Chondrocyte (in vitro differentiated cells): Measurements from ENCODE around the gene PBX1. TPM values are rescaled to one million over a fixed set of nuclear protein-coding genes. Genes with fewer than 3 reads are reported as not detected.

Experiments used
- DNase-seq: peaks from one replicate; pipeline ENCODE4 v3.0.0; 2021; ENCODE audit warnings: mixed read lengths, low spot score
- H3K27ac Mint-ChIP-seq: one replicate; pipeline ENCODE4 v1.8.0; 2021; ENCODE audit warnings: mild to moderate bottlenecking, moderate library complexity, mixed read lengths; ENCODE audit not compliant: unreplicated experiment
- H3K27me3 Mint-ChIP-seq: 2 replicates; pipeline ENCODE4 v1.8.0; 2021; ENCODE audit warnings: low read depth, mixed read lengths
- H3K36me3 Mint-ChIP-seq: 2 replicates; pipeline ENCODE4 v1.8.0; 2021; ENCODE audit warnings: low read depth, mixed read lengths
- H3K4me1 Mint-ChIP-seq: 2 replicates; pipeline ENCODE4 v1.8.0; 2021; ENCODE audit warnings: low read depth, mild to moderate bottlenecking, mixed read lengths
- H3K4me3 Mint-ChIP-seq: one replicate; pipeline ENCODE4 v1.8.0; 2021; ENCODE audit warnings: mild to moderate bottlenecking, moderate library complexity, mixed read lengths; ENCODE audit not compliant: unreplicated experiment
- H3K9me3 Mint-ChIP-seq: 2 replicates; pipeline ENCODE4 v1.8.0; 2021; ENCODE audit warnings: low read depth, mixed read lengths
- CTCF ChIP-seq: fragments of 200-600 bp; sonication (generic); IDR thresholded peaks from 2 replicates; pipeline ENCODE4 v1.5.0; 2021; ENCODE audit warnings: antibody characterized with exemption, mild to moderate bottlenecking, moderate library complexity
- total RNA-seq: library from RNA; stranded (reverse); gene quantifications from 3 replicates; pipeline ENCODE4 v1.2.1, GENCODE V29; 2021

The PBX1 gene
- total RNA-seq, 1 donor from 2014 or later = 23.0 TPM

GRCh38 chr1:164880644-164881043 lies 321.7 kb downstream of the PBX1 start:
- H3K9me3 Mint-ChIP-seq = no peaks in the 10 kb centered on the region
- TF ChIP-seq CTCF = no peak
- no peaks in the 10 kb centered on the region for H3K36me3 Mint-ChIP-seq
- H3K27me3 Mint-ChIP-seq = peaks cover 10% of the 10 kb centered on the region
- H3K4me3 Mint-ChIP-seq = no peak overlapping the region
- H3K4me1 Mint-ChIP-seq = no peaks in the 10 kb centered on the region
- H3K27ac Mint-ChIP-seq = no peak overlapping the region
- DNase-seq = no peak

GRCh38 chr1:164885311-164885710 lies 326.3 kb downstream of the PBX1 start:
- Mint-ChIP-seq H3K27me3 (peaks cover 1% of the 10 kb centered on the region), H3K4me1 (no peaks in the 10 kb centered on the region), H3K36me3 (no peaks in the 10 kb centered on the region), H3K4me3 (no peak overlapping the region), H3K9me3 (no peaks in the 10 kb centered on the region), H3K27ac (no peak overlapping the region)
- no peak for DNase-seq
- TF ChIP-seq CTCF = no peak

- Mint-ChIP-seq H3K9me3 (no peaks in the 10 kb centered on the region), H3K36me3 (no peaks in the 10 kb centered on the region), H3K27me3 (peaks cover 1% of the 10 kb centered on the region), H3K4me3 (no peak overlapping the region), H3K27ac (no peak overlapping the region), H3K4me1 (no peaks in the 10 kb centered on the region)
- TF ChIP-seq CTCF = no peak
- no peak for DNase-seq
Observed at GRCh38 chr1:164886101-164886500, 327.1 kb downstream of the PBX1 start.

- Mint-ChIP-seq H3K4me1 (no peaks in the 10 kb centered on the region), H3K27ac (no peak overlapping the region), H3K4me3 (no peak overlapping the region), H3K27me3 (peaks cover 13% of the 10 kb centered on the region), H3K36me3 (no peaks in the 10 kb centered on the region), H3K9me3 (no peaks in the 10 kb centered on the region)
- TF ChIP-seq CTCF = no peak
- DNase-seq = no peak
Observed at GRCh38 chr1:164891615-164892014, 332.6 kb downstream of the PBX1 start.

- H3K27ac Mint-ChIP-seq = no peak overlapping the region
Observed at GRCh38 chr1:164895026-164895912, 336.3 kb downstream of the PBX1 start.

More at GRCh38 chr1:164895026-164895912, 336.3 kb downstream of the PBX1 start:
- Mint-ChIP-seq H3K4me1 (no peaks in the 10 kb centered on the region), H3K27me3 (peaks cover 13% of the 10 kb centered on the region), H3K36me3 (no peaks in the 10 kb centered on the region), H3K4me3 (no peak overlapping the region), H3K9me3 (peaks cover 13% of the 10 kb centered on the region)
- no peak for DNase-seq
- no peak for TF ChIP-seq CTCF
